Fibroblast of villous mesenchyme (primary cell): Measurements from ENCODE around the gene HDHD5. TPM values are rescaled to one million over a fixed set of nuclear protein-coding genes. Genes with fewer than 3 reads are reported as not detected.

Experiments
- DNase-seq: peaks from one replicate; pipeline ENCODE4 v3.0.0-alpha.2; 2010; ENCODE audit warnings: low read depth
- H3K4me3 ChIP-seq: 2 replicates; pipeline ENCODE4 v1.5.1; 2011; ENCODE audit warnings: low read depth, mild to moderate bottlenecking, low read length
- total RNA-seq: library from RNA; depleted of rRNA; stranded (reverse); fragments of >200 nt; gene quantifications from 2 replicates; pipeline ENCODE4 v1.2.3, GENCODE V29; 2012
- TF ChIP-seq, protein P1 (sequence below): IDR thresholded peaks from 2 replicates; pipeline ENCODE4 v1.5.1; 2012; ENCODE audit warnings: low read depth, mild to moderate bottlenecking, low read length; ENCODE audit not compliant: insufficient read depth

Gene HDHD5
- total RNA-seq, 1 donor, result 24.2 TPM

DNA sequence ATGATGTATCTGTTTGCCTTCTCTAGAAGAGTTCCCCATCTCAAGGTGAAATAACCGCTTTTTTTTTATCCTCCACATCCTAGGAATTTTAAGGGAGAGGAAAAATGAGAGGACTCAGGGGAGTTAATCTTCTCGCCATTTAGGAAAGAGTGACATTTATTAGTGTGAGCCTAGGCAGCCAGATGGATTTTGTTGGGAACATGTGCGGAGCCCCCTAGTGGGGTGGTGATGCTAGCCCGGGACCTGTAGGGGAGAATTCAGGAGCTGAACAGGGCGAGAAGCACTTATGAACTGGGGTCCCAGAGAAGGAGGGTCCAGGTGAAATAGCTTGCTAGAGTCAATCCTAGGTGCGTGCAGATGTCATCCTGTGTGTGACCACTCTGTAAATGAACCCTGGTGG, 63.5 kb downstream of the HDHD5 start:
- TF ChIP-seq, protein P1, sequence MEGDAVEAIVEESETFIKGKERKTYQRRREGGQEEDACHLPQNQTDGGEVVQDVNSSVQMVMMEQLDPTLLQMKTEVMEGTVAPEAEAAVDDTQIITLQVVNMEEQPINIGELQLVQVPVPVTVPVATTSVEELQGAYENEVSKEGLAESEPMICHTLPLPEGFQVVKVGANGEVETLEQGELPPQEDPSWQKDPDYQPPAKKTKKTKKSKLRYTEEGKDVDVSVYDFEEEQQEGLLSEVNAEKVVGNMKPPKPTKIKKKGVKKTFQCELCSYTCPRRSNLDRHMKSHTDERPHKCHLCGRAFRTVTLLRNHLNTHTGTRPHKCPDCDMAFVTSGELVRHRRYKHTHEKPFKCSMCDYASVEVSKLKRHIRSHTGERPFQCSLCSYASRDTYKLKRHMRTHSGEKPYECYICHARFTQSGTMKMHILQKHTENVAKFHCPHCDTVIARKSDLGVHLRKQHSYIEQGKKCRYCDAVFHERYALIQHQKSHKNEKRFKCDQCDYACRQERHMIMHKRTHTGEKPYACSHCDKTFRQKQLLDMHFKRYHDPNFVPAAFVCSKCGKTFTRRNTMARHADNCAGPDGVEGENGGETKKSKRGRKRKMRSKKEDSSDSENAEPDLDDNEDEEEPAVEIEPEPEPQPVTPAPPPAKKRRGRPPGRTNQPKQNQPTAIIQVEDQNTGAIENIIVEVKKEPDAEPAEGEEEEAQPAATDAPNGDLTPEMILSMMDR, result peak; percentile 50
- H3K4me3 ChIP-seq, result no peak overlapping the region
- no peak for DNase-seq

DNA sequence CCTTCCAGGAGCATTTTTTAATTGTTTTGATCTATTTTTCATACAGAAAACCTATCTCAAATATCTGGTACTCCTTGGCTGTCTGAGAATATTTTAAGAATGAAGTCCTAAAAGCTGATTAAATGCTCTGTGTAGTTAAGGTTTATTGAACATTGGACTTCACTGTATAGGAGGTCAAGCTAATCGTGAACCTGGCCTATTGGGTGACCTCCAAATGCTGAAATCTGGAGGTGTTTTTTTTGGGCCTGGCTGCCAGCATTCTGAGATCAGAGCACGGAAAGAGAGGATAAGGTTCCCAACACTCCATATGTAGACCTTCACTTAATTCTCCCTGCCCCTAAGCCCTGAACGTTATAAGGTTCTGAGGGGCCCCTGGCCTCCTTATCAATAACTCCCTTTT, 66.0 kb downstream of the HDHD5 start:
- TF ChIP-seq, protein P1, result no peak
- no peak overlapping the region for H3K4me3 ChIP-seq
- no peak for DNase-seq

DNA sequence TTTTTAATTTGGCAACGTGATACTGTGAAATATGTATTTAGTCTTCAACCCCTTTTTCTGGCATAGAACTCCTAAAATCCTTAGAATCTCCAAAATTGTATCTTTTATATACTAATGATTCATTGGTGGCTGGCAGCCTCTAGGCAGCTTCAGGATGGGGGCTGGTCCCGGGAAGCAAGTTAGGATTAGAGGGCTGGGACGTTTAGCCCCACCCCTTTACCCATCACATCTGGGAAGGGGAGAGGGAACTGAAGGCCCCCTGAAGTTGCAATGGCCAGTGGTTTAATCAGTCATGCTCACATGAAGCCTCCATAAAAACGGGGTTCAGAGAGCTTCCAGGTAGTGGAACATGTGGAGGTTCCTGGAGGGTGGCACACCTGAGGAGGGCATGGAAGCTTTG, 67.2 kb downstream of the HDHD5 start:
- no peak for DNase-seq
- TF ChIP-seq, protein P1, result no peak
- no peak overlapping the region for H3K4me3 ChIP-seq

DNA sequence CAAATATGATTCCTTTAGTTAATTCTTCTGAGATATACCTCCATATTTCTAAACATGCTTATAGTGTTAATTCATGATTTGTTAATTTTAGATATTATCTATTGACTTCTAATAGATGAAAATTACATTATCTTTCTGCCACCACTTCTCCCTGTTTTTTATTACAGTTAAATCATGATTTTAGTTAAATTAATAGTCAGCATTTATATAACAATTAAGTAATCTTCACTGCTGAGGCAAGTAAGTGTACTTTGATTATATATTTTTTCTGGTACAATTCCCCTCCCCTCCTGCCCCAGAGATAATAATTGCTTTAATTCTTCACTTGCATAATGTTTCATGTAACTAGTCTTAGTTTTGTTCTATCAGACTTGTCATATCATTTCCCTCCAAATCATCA, 68.5 kb downstream of the HDHD5 start:
- TF ChIP-seq, protein P1, result no peak
- H3K4me3 ChIP-seq, result no peak overlapping the region
- no peak for DNase-seq

Other genes starting within 250 kb of the HDHD5 start
- not detected in 2 replicates for gene GAB4, start 151.1 kb downstream of the HDHD5 start, total RNA-seq
- gene IL17RA, start 74.3 kb downstream of the HDHD5 start, total RNA-seq, result 5.8 and 7.3 TPM in 2 replicates
- under 0.01 TPM in 2 replicates for gene TMEM121B, start 37.9 kb downstream of the HDHD5 start, total RNA-seq
- gene ADA2, start 60.2 kb upstream of the HDHD5 start, total RNA-seq, result 1.3 and 6.1 TPM in 2 replicates
- not detected in 2 replicates for gene CECR2, start 210.2 kb upstream of the HDHD5 start, total RNA-seq